ENCODE results near the gene MYO5C. TPM values are rescaled to one million over a fixed set of nuclear protein-coding genes. Genes with fewer than 3 reads are reported as not detected.

MYO5C gene
- total and polyA plus RNA-seq, 10 of the 15 experiments (the other 5 are each of a cell fraction or from before 2014, with no cell fraction given) = 0.29 to 1.3 (median 0.75) TPM

- Histone ChIP-seq H3K79me2 (ENCODE audit: control insufficient read depth, insufficient read depth, low read length) (no peaks in the 10 kb centered on the region), H3K4me1 (ENCODE audit: control insufficient read depth, insufficient read depth, low read length) (peaks cover 26% of the 10 kb centered on the region), H3K9me3 (replicated peaks; ENCODE audit: control insufficient read depth, insufficient read depth, low read length) (no peaks in the 10 kb centered on the region), H3K27me3 (replicated peaks in 1 of 2; ENCODE audit: control insufficient read depth in 2 of 2, insufficient read depth in 2 of 2, low read length in 1 of 2) (no peaks in the 10 kb centered on the region), H2AFZ (ENCODE audit: control insufficient read depth, low read depth, low read length) (peak overlapping the region; percentile 83), H3K9ac (ENCODE audit: control insufficient read depth, insufficient read depth, low read length) (peak overlapping the region; percentile 68), H3K27ac (ENCODE audit: control insufficient read depth, insufficient read depth) (peak overlapping the region; percentile 74), H3K36me3 (ENCODE audit: control insufficient read depth in 2 of 2, insufficient read depth in 2 of 2, low read length in 1 of 2) (no peaks in the 10 kb centered on the region), H3K4me2 (ENCODE audit: control insufficient read depth, insufficient read depth) (peak overlapping the region; percentile 92), H4K20me1 (ENCODE audit: control insufficient read depth, insufficient read depth) (no peaks in the 10 kb centered on the region), H3K4me3 (peak overlapping the region; percentile 49)
- POLR2A ChIA-PET = no interaction called here
- intact Hi-C loops (cut with micrococcal nuclease; ENCODE audit: unreplicated experiment) (loop anchor here (5.0 kb wide), 1 partner anchor 239 kb away; no protein-coding TSS in a partner anchor), in situ Hi-C loops (cut with MboI) (no loop called here)
- FAIRE-seq (peak; percentile 61), ATAC-seq (peak; percentile 67), DNase-seq (ENCODE audit: low read depth, low spot score) (no peak)
- CTCF ChIA-PET = interaction anchor here (0.7 to 13.5 kb wide), 12 partner anchors 10 to 515 kb away, joined by 3 to 235 read pairs (median 4); partner anchors contain the start of gene GNB5
- RAD21 ChIA-PET (ENCODE audit: unreplicated experiment) = interaction anchor here (0.6 to 2.8 kb wide), 12 partner anchors 11 to 144 kb away, joined by 3 to 16 read pairs (median 4); no protein-coding TSS in a partner anchor
- TSS peak; percentile 93 for BruUV-seq (replicated peaks)
- SMC1A ChIA-PET (ENCODE audit: uncharacterized antibody, unreplicated experiment) = interaction anchor here (0.7 to 7.4 kb wide), 14 partner anchors 11 to 489 kb away, joined by 3 to 80 read pairs (median 4); no protein-coding TSS in a partner anchor
- 8% methylated on average over 7 of the region's 7 CpGs for WGBS (ENCODE audit: insufficient coverage, insufficient replicate concordance, low lambda C conversion rate, missing lambda C conversion rate)
- TF ChIP-seq ZNF207 (IDR thresholded peaks at IDR 0.05; ENCODE audit: borderline replicate concordance) = no peak
- TF ChIP-seq, protein P1, sequence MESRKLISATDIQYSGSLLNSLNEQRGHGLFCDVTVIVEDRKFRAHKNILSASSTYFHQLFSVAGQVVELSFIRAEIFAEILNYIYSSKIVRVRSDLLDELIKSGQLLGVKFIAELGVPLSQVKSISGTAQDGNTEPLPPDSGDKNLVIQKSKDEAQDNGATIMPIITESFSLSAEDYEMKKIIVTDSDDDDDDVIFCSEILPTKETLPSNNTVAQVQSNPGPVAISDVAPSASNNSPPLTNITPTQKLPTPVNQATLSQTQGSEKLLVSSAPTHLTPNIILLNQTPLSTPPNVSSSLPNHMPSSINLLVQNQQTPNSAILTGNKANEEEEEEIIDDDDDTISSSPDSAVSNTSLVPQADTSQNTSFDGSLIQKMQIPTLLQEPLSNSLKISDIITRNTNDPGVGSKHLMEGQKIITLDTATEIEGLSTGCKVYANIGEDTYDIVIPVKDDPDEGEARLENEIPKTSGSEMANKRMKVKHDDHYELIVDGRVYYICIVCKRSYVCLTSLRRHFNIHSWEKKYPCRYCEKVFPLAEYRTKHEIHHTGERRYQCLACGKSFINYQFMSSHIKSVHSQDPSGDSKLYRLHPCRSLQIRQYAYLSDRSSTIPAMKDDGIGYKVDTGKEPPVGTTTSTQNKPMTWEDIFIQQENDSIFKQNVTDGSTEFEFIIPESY (IDR thresholded peaks at IDR 0.05) = no peak
- peak; percentile 64 for TF ChIP-seq MTA2 (IDR thresholded peaks at IDR 0.05; ENCODE audit: low read depth)
- TF ChIP-seq EP300 (IDR thresholded peaks at IDR 0.05; ENCODE audit: borderline replicate concordance in 1 of 2, control insufficient read depth in 1 of 2, low read depth in 2 of 2, low read length in 2 of 2) = peak in 1 of 2 experiments; percentile 27; a peak in 1 of 4 replicates
- TF ChIP-seq ATF7 (IDR thresholded peaks at IDR 0.05; ENCODE audit: low read depth) = peak; percentile 15; the same call in 1 of the 2 replicates
- TF ChIP-seq, protein P2, sequence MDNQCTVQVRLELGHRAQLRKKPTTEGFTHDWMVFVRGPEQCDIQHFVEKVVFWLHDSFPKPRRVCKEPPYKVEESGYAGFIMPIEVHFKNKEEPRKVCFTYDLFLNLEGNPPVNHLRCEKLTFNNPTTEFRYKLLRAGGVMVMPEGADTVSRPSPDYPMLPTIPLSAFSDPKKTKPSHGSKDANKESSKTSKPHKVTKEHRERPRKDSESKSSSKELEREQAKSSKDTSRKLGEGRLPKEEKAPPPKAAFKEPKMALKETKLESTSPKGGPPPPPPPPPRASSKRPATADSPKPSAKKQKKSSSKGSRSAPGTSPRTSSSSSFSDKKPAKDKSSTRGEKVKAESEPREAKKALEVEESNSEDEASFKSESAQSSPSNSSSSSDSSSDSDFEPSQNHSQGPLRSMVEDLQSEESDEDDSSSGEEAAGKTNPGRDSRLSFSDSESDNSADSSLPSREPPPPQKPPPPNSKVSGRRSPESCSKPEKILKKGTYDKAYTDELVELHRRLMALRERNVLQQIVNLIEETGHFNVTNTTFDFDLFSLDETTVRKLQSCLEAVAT (IDR thresholded peaks at IDR 0.05) = 0 out of 2 replicates have a peak, but pooled peaks have one; percentile 63
- no peak for TF ChIP-seq CHD4 (IDR thresholded peaks at IDR 0.05)
- TF ChIP-seq PAX8 (IDR thresholded peaks at IDR 0.05) = 0 out of 2 replicates have a peak, but pooled peaks have one; percentile 51
- no peak for TF ChIP-seq CHD2 (IDR thresholded peaks at IDR 0.05; ENCODE audit: borderline replicate concordance, low read depth, low read length)
- no peak for TF ChIP-seq SUPT20H (IDR thresholded peaks at IDR 0.05; ENCODE audit: borderline replicate concordance, control insufficient read depth, low read depth, low read length)
- peak in 1 of 2 experiments; percentile 60; a peak in 1 of 4 replicates for TF ChIP-seq ETV6 (conservative IDR thresholded peaks at IDR 0.05 in 1 of 2, IDR thresholded peaks at IDR 0.05 in 1 of 2; ENCODE audit: borderline replicate concordance in 1 of 2, low read depth in 1 of 2)
- peak; percentile 98 for TF ChIP-seq ESRRA (IDR thresholded peaks at IDR 0.05; ENCODE audit: low read length)
- TF ChIP-seq, protein P3, sequence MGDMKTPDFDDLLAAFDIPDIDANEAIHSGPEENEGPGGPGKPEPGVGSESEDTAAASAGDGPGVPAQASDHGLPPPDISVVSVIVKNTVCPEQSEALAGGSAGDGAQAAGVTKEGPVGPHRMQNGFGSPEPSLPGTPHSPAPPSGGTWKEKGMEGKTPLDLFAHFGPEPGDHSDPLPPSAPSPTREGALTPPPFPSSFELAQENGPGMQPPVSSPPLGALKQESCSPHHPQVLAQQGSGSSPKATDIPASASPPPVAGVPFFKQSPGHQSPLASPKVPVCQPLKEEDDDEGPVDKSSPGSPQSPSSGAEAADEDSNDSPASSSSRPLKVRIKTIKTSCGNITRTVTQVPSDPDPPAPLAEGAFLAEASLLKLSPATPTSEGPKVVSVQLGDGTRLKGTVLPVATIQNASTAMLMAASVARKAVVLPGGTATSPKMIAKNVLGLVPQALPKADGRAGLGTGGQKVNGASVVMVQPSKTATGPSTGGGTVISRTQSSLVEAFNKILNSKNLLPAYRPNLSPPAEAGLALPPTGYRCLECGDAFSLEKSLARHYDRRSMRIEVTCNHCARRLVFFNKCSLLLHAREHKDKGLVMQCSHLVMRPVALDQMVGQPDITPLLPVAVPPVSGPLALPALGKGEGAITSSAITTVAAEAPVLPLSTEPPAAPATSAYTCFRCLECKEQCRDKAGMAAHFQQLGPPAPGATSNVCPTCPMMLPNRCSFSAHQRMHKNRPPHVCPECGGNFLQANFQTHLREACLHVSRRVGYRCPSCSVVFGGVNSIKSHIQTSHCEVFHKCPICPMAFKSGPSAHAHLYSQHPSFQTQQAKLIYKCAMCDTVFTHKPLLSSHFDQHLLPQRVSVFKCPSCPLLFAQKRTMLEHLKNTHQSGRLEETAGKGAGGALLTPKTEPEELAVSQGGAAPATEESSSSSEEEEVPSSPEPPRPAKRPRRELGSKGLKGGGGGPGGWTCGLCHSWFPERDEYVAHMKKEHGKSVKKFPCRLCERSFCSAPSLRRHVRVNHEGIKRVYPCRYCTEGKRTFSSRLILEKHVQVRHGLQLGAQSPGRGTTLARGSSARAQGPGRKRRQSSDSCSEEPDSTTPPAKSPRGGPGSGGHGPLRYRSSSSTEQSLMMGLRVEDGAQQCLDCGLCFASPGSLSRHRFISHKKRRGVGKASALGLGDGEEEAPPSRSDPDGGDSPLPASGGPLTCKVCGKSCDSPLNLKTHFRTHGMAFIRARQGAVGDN (IDR thresholded peaks at IDR 0.05) = 0 out of 2 replicates have a peak, but pooled peaks have one; percentile 26
- 0 out of 2 replicates have a peak, but pooled peaks have one; percentile 7 for TF ChIP-seq RUNX3 (IDR thresholded peaks at IDR 0.05; ENCODE audit: low read length)
Measured at GRCh38 chr15:52220937-52221660, 74.5 kb downstream of the MYO5C start.

Measured in GM12878 (cell line).